SK-N-SH (cell line): ENCODE measurements around the gene UFC1.

Experiments used
- CHD2 ChIP-seq: fragments of 150-350 bp; IDR thresholded peaks from 2 replicates; pipeline ENCODE4 v1.6.1; 2018; ENCODE audit warnings: low read length; ENCODE audit not compliant: partially characterized antibody
- CTCF ChIP-seq: fragments of 200-600 bp; sonication (generic); IDR thresholded peaks from 2 replicates; pipeline ENCODE4 v1.6.1; 2017; ENCODE audit warnings: antibody characterized with exemption, mild to moderate bottlenecking, moderate library complexity
- ELF1 ChIP-seq: IDR thresholded peaks from 2 replicates; pipeline ENCODE4 v1.4.0; 2012
- EP300 ChIP-seq, 2 experiments: IDR thresholded peaks; 2 replicates each; pipeline versions ENCODE4 v1.4.0 to v1.6.1; 2012; ENCODE audit warnings: borderline replicate concordance in 1 of 2, low read depth in 1 of 2, low read length in 1 of 2
- EZH2phosphoT487 ChIP-seq: fragments of 200-600 bp; sonication (generic); IDR thresholded peaks from 2 replicates; pipeline ENCODE4 v1.6.1; 2017; ENCODE audit warnings: low read depth, mixed run types, mild to moderate bottlenecking, antibody characterized with exemption, moderate library complexity, borderline replicate concordance
- FOXJ3 ChIP-seq: sonication (generic); formaldehyde crosslinking; IDR thresholded peaks from 2 replicates; pipeline ENCODE4 v1.5.1; 2020; ENCODE audit warnings: mild to moderate bottlenecking, missing genetic modification reagents
- GABPA ChIP-seq: IDR thresholded peaks from 2 replicates; pipeline ENCODE4 v1.4.0; 2012; ENCODE audit warnings: low read depth, mild to moderate bottlenecking
- JUND ChIP-seq: IDR thresholded peaks from 2 replicates; pipeline ENCODE4 v1.4.0; 2012
- MAX ChIP-seq: IDR thresholded peaks from 2 replicates; pipeline ENCODE4 v1.4.0; 2012; ENCODE audit warnings: low read depth
- NFIC ChIP-seq: IDR thresholded peaks from 2 replicates; pipeline ENCODE4 v1.4.0; 2012; ENCODE audit warnings: borderline replicate concordance
- RAD21 ChIP-seq: IDR thresholded peaks from 2 replicates; pipeline ENCODE4 v1.6.1; 2012; ENCODE audit warnings: mild to moderate bottlenecking, low read length
- RFX5 ChIP-seq: IDR thresholded peaks from 2 replicates; pipeline ENCODE4 v1.6.1; 2012; ENCODE audit warnings: mild to moderate bottlenecking, improper control_type of control experiment, low read length
- TAF1 ChIP-seq: IDR thresholded peaks from 2 replicates; pipeline ENCODE4 v1.6.1; 2012; ENCODE audit warnings: low read depth, mild to moderate bottlenecking, low read length, moderate library complexity, borderline replicate concordance
- ZBTB33 ChIP-seq: IDR thresholded peaks from 2 replicates; pipeline ENCODE4 v1.4.0; 2012; ENCODE audit warnings: low read depth, borderline replicate concordance

- TF ChIP-seq CTCF (no peak), RFX5 (no peak), JUND (no peak), TAF1 (no peak), CHD2 (no peak), EZH2phosphoT487 (no peak), GABPA (no peak), EP300 (IDR thresholded peaks at IDR 0.05; ENCODE audit: borderline replicate concordance in 1 of 2, low read depth in 1 of 2, low read length in 1 of 2) (no peak), MAX (no peak), ZBTB33 (no peak), ELF1 (no peak), RAD21 (no peak), FOXJ3 (CRISPR knock-in tag) (no peak), NFIC (no peak)
These were observed 22.1 kb downstream of the UFC1 start for GRCh38 chr1:161175771-161176453.
